ENCODE measurements around the gene HYAL4.

DNA sequence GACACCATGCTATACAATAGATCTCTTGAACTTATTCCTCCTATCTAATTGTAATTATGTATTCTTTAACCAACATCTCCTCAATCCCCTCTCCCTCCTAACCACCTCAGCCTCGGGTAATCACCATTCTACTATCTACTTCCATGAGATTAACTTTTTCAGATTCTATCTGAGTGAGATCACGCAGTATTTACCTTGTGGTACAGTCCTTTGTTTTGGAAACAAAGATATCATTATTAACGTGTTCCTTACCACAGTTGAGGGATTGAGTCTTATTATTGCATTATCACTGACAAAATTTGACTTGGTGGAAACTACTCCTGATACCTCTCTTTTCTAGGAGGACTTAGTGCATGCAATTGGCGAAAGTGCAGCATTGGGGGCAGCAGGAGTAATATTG is 26.0 kb upstream of the HYAL4 start:
- TF ChIP-seq CTCF (IDR thresholded peaks at IDR 0.05) (no peak), EZH2 (IDR thresholded peaks at IDR 0.05; ENCODE audit: borderline replicate concordance, insufficient read depth, low read depth, low read length, poor library complexity, severe bottlenecking) (no peak)
